ENCODE data around the gene TMEM185A. TPM values are rescaled to one million over a fixed set of nuclear protein-coding genes. Genes with fewer than 3 reads are reported as not detected.
"Not testable (repeated sequence)": the region's sequence is repeated elsewhere in the genome, so short reads cannot be mapped to it uniquely, and the experiment has no call there.

The TMEM185A gene
- total RNA-seq, 1 donor from 2014 or later = 17.2 TPM

- H3K27ac Mint-ChIP-seq = no peak overlapping the region
- no peak for DNase-seq (ENCODE audit: low spot score)
- intact Hi-C loops (cut with micrococcal nuclease) = no loop called here
- H3K4me3 Mint-ChIP-seq (ENCODE audit: low read depth) = no peak overlapping the region
- peaks cover 23% of the 10 kb centered on the region for H3K4me1 Mint-ChIP-seq (ENCODE audit: low read depth)
- H3K27me3 Mint-ChIP-seq (ENCODE audit: low read depth) = no peaks in the 10 kb centered on the region
- no peaks in the 10 kb centered on the region for H3K36me3 Mint-ChIP-seq (ENCODE audit: low read depth)
- no peaks in the 10 kb centered on the region for H3K9me3 Mint-ChIP-seq
These were observed 62.8 kb downstream of the TMEM185A start for GRCh38 chrX:149568701-149569296.

GRCh38 chrX:149567621-149568417 is 63.8 kb downstream of the TMEM185A start:
- Mint-ChIP-seq H3K4me3 (ENCODE audit: low read depth) (no peak overlapping the region), H3K9me3 (no peaks in the 10 kb centered on the region), H3K27ac (no peak overlapping the region), H3K27me3 (ENCODE audit: low read depth) (no peaks in the 10 kb centered on the region), H3K36me3 (ENCODE audit: low read depth) (no peaks in the 10 kb centered on the region), H3K4me1 (ENCODE audit: low read depth) (peaks cover 21% of the 10 kb centered on the region)
- no peak for DNase-seq (ENCODE audit: low spot score)
- intact Hi-C loops (cut with micrococcal nuclease) = no loop called here

DNA sequence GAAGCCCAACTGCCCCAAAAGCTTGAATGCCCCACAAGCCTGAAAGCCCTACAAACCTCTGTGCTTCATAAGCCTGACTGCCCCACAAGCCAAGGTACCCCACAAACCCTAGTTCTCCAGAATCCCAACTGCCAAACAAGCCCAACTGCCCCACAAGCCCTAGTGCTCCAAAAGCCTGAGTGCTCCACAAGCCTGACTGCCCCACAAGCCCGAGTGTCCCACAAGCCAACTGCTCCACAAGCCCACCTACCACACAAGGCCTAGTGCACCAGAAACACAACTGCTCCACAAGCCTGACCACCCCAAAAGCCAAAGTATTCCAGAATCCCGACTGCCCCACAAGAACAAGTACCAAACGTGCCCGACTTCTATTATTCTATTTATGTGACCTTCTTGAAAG is 68.2 kb downstream of the TMEM185A start:
- intact Hi-C loops (cut with micrococcal nuclease) = no loop called here
- no peak overlapping the region for H3K27ac Mint-ChIP-seq
- H3K4me1 Mint-ChIP-seq (ENCODE audit: low read depth) = peaks cover 1% of the 10 kb centered on the region
- no peaks in the 10 kb centered on the region for H3K9me3 Mint-ChIP-seq
- no peaks in the 10 kb centered on the region for H3K27me3 Mint-ChIP-seq (ENCODE audit: low read depth)
- H3K4me3 Mint-ChIP-seq (ENCODE audit: low read depth) = no peak overlapping the region
- DNase-seq (ENCODE audit: low spot score) = no peak
- H3K36me3 Mint-ChIP-seq (ENCODE audit: low read depth) = no peaks in the 10 kb centered on the region

- not testable (repeated sequence) for H3K27me3 Mint-ChIP-seq (ENCODE audit: low read depth)
These were observed 76.3 kb downstream of the TMEM185A start for GRCh38 chrX:149555251-149555650.

DNA sequence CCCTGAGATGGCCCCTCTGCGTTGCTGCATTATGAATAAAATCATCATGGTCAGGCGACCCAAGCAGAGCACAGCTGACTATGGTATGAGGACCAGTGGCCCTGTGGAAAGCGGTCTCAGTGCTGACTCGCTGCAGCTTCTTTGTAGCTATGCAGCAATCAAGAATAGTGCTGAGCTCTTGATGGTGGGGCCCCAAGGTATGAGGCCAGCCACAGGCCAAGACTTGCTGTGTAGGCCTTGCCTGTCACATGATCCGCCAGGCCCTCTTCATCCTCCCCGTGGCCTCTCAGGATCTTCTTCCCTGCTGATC is 79.7 kb downstream of the TMEM185A start:
- intact Hi-C loops (cut with micrococcal nuclease); H3K27ac Mint-ChIP-seq; H3K9me3 Mint-ChIP-seq; H3K4me1 Mint-ChIP-seq (ENCODE audit: low read depth); DNase-seq (ENCODE audit: low spot score); H3K4me3 Mint-ChIP-seq (ENCODE audit: low read depth); H3K27me3 Mint-ChIP-seq (ENCODE audit: low read depth); H3K36me3 Mint-ChIP-seq (ENCODE audit: low read depth): not testable (repeated sequence)

More at GRCh38 chrX:149555251-149555650, 76.3 kb downstream of the TMEM185A start:
- H3K4me3 Mint-ChIP-seq (ENCODE audit: low read depth); H3K9me3 Mint-ChIP-seq; H3K27ac Mint-ChIP-seq; DNase-seq (ENCODE audit: low spot score); intact Hi-C loops (cut with micrococcal nuclease); H3K36me3 Mint-ChIP-seq (ENCODE audit: low read depth); H3K4me1 Mint-ChIP-seq (ENCODE audit: low read depth): not testable (repeated sequence)

DNA sequence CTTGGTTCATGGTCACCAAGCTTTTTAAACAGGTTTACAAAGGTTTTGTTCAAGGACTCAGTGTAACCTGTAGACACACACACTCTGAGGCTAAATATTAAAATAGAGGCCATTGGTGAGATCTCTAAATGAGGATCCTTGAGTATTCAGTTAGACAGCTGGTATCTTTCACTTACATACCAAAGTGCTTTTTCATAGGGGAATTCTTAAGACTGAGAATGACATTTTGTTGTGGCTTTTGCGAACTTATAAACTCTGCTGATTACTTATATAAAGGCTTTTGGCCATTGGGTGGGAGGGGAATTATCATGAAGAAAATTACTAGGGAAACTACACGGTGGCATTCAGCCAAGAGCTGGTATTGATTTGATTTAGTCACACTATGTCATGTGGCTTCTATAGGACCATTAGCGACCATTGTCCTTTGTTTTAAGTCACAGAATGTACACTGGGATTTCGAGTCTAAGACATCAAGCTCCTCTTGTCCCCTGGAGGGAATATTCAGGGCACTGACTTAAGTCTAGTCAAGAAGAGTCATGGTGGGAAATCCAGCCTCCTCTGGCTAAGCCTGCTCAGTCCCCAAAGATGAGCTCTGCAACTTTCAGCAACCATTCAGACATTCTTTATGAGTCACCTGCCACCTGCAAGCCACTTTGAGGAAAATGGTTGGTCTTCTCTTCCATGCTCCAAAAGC is 80.2 kb downstream of the TMEM185A start:
- H3K36me3 Mint-ChIP-seq (ENCODE audit: low read depth); DNase-seq (ENCODE audit: low spot score); intact Hi-C loops (cut with micrococcal nuclease); H3K9me3 Mint-ChIP-seq; H3K4me3 Mint-ChIP-seq (ENCODE audit: low read depth); H3K4me1 Mint-ChIP-seq (ENCODE audit: low read depth); H3K27ac Mint-ChIP-seq; H3K27me3 Mint-ChIP-seq (ENCODE audit: low read depth): not testable (repeated sequence)

DNA sequence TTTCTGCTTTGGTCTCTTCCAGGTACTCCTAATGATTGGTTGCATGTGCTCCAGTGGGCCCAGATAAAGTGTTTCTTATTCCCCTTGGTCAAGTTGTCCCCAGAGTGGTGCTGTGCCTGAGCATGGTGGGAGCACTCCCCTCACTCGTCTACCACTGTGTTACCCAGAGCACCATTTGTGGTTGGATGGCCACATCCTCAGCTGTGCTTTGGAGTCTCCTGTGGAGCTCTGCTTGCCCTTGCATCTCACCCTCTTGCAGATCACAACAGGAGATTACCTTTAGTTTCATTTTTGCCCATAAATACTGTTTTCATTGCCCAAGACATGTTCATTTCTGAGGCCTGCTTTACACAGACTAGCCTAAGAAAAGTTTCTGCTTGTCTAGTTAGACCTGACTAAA is 81.1 kb downstream of the TMEM185A start:
- not testable (repeated sequence) for H3K27ac Mint-ChIP-seq, H3K9me3 Mint-ChIP-seq

GRCh38 chrX:149549701-149550100 is 81.9 kb downstream of the TMEM185A start, which contains the start of gene HSFX3:
Gene HSFX3 (minus strand): TSS chrX:149549924. CDS start chrX:149549852, 72 bp downstream.
- H3K27me3 Mint-ChIP-seq (ENCODE audit: low read depth) = not testable (repeated sequence)

More for the DNA sequence above, 81.1 kb downstream of the TMEM185A start:
- peak; percentile 26 for DNase-seq (ENCODE audit: low spot score)
- H3K4me3 Mint-ChIP-seq (ENCODE audit: low read depth); intact Hi-C loops (cut with micrococcal nuclease); H3K36me3 Mint-ChIP-seq (ENCODE audit: low read depth); H3K27me3 Mint-ChIP-seq (ENCODE audit: low read depth); H3K4me1 Mint-ChIP-seq (ENCODE audit: low read depth): not testable (repeated sequence)

GRCh38 chrX:149547782-149548181 is 83.8 kb downstream of the TMEM185A start:
- intact Hi-C loops (cut with micrococcal nuclease) = loop anchor here (10.0 kb wide), 2 partner anchors 67 to 1147 kb away; partner anchors contain the start of gene MTMR1

More at GRCh38 chrX:149549701-149550100, 81.9 kb downstream of the TMEM185A start, which contains the start of gene HSFX3:
- intact Hi-C loops (cut with micrococcal nuclease) = loop anchor here (10.0 kb wide), 2 partner anchors 65 to 1145 kb away; partner anchors contain the start of gene MTMR1
- not testable (repeated sequence) for H3K9me3 Mint-ChIP-seq; H3K4me1 Mint-ChIP-seq (ENCODE audit: low read depth); H3K27ac Mint-ChIP-seq; DNase-seq (ENCODE audit: low spot score); H3K36me3 Mint-ChIP-seq (ENCODE audit: low read depth); H3K4me3 Mint-ChIP-seq (ENCODE audit: low read depth)

DNA sequence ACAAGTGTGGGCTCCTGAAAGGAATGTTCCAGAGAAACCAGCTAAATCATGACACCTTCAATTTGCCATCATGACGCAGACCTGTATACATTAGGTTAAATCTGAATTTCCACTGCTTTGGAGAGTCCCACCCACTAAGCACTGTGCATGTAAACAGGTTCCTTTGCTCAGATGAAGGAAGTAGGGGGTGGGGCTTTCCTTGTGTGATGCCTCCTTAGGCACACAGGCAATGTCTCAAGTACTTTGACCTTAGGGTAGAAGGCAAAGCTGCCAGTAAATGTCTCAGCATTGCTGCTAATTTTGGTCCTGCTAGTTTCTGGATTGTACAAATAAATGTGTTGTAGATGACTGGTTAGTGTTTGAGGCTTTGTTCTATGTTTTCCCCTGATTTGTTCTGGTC is 84.6 kb downstream of the TMEM185A start:
- H3K27ac Mint-ChIP-seq; H3K4me3 Mint-ChIP-seq (ENCODE audit: low read depth); H3K27me3 Mint-ChIP-seq (ENCODE audit: low read depth); H3K4me1 Mint-ChIP-seq (ENCODE audit: low read depth); DNase-seq (ENCODE audit: low spot score); H3K9me3 Mint-ChIP-seq; H3K36me3 Mint-ChIP-seq (ENCODE audit: low read depth): not testable (repeated sequence)
- intact Hi-C loops (cut with micrococcal nuclease) = loop anchor here (10.0 kb wide), 2 partner anchors 68 to 1148 kb away; partner anchors contain the start of gene MTMR1

More at GRCh38 chrX:149547782-149548181, 83.8 kb downstream of the TMEM185A start:
- not testable (repeated sequence) for H3K4me1 Mint-ChIP-seq (ENCODE audit: low read depth); H3K4me3 Mint-ChIP-seq (ENCODE audit: low read depth); H3K27ac Mint-ChIP-seq; H3K36me3 Mint-ChIP-seq (ENCODE audit: low read depth); DNase-seq (ENCODE audit: low spot score); H3K27me3 Mint-ChIP-seq (ENCODE audit: low read depth); H3K9me3 Mint-ChIP-seq
